HepG2 (cell line): ENCODE results near the gene TSNAXIP1. TPM values are rescaled to one million over a fixed set of nuclear protein-coding genes. Genes with fewer than 3 reads are reported as not detected.

Experiments used
- AHR ChIP-seq: IDR thresholded peaks from 2 replicates; pipeline ENCODE4 v1.6.1; 2018; ENCODE audit warnings: missing genetic modification reagents, missing compliant biosample characterization
- EHMT2 ChIP-seq: fragments of 200-600 bp; sonication (generic); IDR thresholded peaks from 2 replicates; pipeline ENCODE4 v1.7.0; 2017; ENCODE audit warnings: antibody characterized with exemption, low read depth, low read length, borderline replicate concordance
- FOXA1 ChIP-seq, 2 experiments: fragments of 450-650 bp in 1 of 2; sonication (generic) in 1 of 2; formaldehyde crosslinking in 1 of 2; IDR thresholded peaks; 2 replicates each; pipeline versions ENCODE4 v1.4.0 to v1.6.1; 2016 to 2020; ENCODE audit warnings: missing genetic modification reagents in 1 of 2
- HOXA5 ChIP-seq: sonication (generic); formaldehyde crosslinking; IDR thresholded peaks from 2 replicates; pipeline ENCODE4 v1.4.0; 2020; ENCODE audit warnings: missing genetic modification reagents
- NFIC ChIP-seq: IDR thresholded peaks from 2 replicates; pipeline ENCODE4 v1.6.1; 2012; ENCODE audit warnings: mild to moderate bottlenecking, low read length, inconsistent platforms
- POLR2A ChIP-seq, 2 experiments: IDR thresholded peaks; 2 replicates each; pipeline ENCODE4 v1.6.1; 2011; ENCODE audit warnings: low read depth in 2 of 2, low read length in 2 of 2, mild to moderate bottlenecking in 1 of 2, moderate library complexity in 1 of 2; ENCODE audit not compliant: insufficient read depth in 1 of 2
- PPARG ChIP-seq: conservative IDR thresholded peaks from 2 replicates; pipeline ENCODE4 v1.6.1; 2016; ENCODE audit warnings: missing biosample characterization, missing genetic modification reagents
- SNAI1 ChIP-seq: sonication (generic); formaldehyde crosslinking; IDR thresholded peaks from 2 replicates; pipeline ENCODE4 v1.5.0; 2020; ENCODE audit warnings: mild to moderate bottlenecking, missing genetic modification reagents, borderline replicate concordance
- TEAD2 ChIP-seq: sonication (generic); formaldehyde crosslinking; IDR thresholded peaks from 2 replicates; pipeline ENCODE4 v1.9.0; 2021; ENCODE audit warnings: missing genetic modification reagents
- YEATS2 ChIP-seq: sonication (generic); formaldehyde crosslinking; IDR thresholded peaks from 2 replicates; pipeline ENCODE4 v1.4.0; 2020; ENCODE audit warnings: missing genetic modification reagents, borderline replicate concordance
- ZC3H4 ChIP-seq: sonication (generic); formaldehyde crosslinking; IDR thresholded peaks from 2 replicates; pipeline ENCODE4 v1.4.0; 2020; ENCODE audit warnings: missing genetic modification reagents, borderline replicate concordance
- ZKSCAN5 ChIP-seq: sonication (generic); formaldehyde crosslinking; IDR thresholded peaks from 2 replicates; pipeline ENCODE4 v1.5.1; 2020; ENCODE audit warnings: mild to moderate bottlenecking, missing genetic modification reagents
- ZNF598 ChIP-seq: sonication (generic); formaldehyde crosslinking; IDR thresholded peaks from 2 replicates; pipeline ENCODE4 v1.5.1; 2020; ENCODE audit warnings: mild to moderate bottlenecking, missing genetic modification reagents, borderline replicate concordance
- ZNF652 ChIP-seq: IDR thresholded peaks from 2 replicates; pipeline ENCODE4 v1.6.1; 2016; ENCODE audit warnings: low read depth, borderline replicate concordance
- ZNF749 ChIP-seq: sonication (generic); formaldehyde crosslinking; IDR thresholded peaks from 2 replicates; pipeline ENCODE4 v1.8.0; 2022; ENCODE audit warnings: mild to moderate bottlenecking, missing genetic modification reagents, moderate library complexity, borderline replicate concordance
- ZZZ3 ChIP-seq: sonication (generic); formaldehyde crosslinking; IDR thresholded peaks from 2 replicates; pipeline ENCODE4 v1.4.0; 2020; ENCODE audit warnings: missing genetic modification reagents, mild to moderate bottlenecking, borderline replicate concordance
- polyA plus RNA-seq, 8 experiments: library from polyadenylated mRNA; depleted of rRNA in 3 of 8; stranded (reverse) in 7 of 8; unstranded in 1 of 8; fragments of >200 nt; fragmentation: Illumina TruSeq in 4 of 8; extraction: Trizol in 4 of 8; gene quantifications; 2 replicates each; pipeline versions ENCODE4 v1.2.1 to v1.2.3, GENCODE V29; 2011 to 2016; ENCODE audit warnings: low read depth in 4 of 8, missing spikeins in 1 of 8, mixed read lengths in 1 of 8; ENCODE audit not compliant: insufficient read depth in 1 of 8
- total RNA-seq, 5 experiments: library from RNA; depleted of rRNA; stranded (reverse); fragments of >200 nt; fragmentation: Illumina TruSeq; extraction: Trizol; gene quantifications; 2 replicates each; pipeline ENCODE4 v1.2.3, GENCODE V29; 2016; ENCODE audit warnings: low read depth in 1 of 5
- TF ChIP-seq, protein P1 (sequence below), 2 experiments: sonication (generic) in 1 of 2; formaldehyde crosslinking in 1 of 2; IDR thresholded peaks; 2 replicates each; pipeline versions ENCODE4 v1.4.0 to v1.6.1; 2016 to 2020; ENCODE audit warnings: borderline replicate concordance in 1 of 2, low read depth in 1 of 2, mild to moderate bottlenecking in 1 of 2, missing genetic modification reagents in 1 of 2
- TF ChIP-seq, protein P2 (sequence below), 2 experiments: IDR thresholded peaks; 2 replicates each; pipeline ENCODE4 v1.6.1; 2011 to 2012; ENCODE audit warnings: low read length in 2 of 2, borderline replicate concordance in 1 of 2, low read depth in 1 of 2, mild to moderate bottlenecking in 1 of 2, moderate library complexity in 1 of 2
- TF ChIP-seq, protein P3 (sequence below): sonication (generic); formaldehyde crosslinking; IDR thresholded peaks from 2 replicates; pipeline ENCODE4 v1.4.0; 2020; ENCODE audit warnings: mild to moderate bottlenecking, missing genetic modification reagents

Gene TSNAXIP1
- total and polyA plus RNA-seq, 2 of the 13 experiments (the other 11 are each of a cell fraction or from before 2014, with no cell fraction given) = 0.37 to 0.86 TPM

DNA sequence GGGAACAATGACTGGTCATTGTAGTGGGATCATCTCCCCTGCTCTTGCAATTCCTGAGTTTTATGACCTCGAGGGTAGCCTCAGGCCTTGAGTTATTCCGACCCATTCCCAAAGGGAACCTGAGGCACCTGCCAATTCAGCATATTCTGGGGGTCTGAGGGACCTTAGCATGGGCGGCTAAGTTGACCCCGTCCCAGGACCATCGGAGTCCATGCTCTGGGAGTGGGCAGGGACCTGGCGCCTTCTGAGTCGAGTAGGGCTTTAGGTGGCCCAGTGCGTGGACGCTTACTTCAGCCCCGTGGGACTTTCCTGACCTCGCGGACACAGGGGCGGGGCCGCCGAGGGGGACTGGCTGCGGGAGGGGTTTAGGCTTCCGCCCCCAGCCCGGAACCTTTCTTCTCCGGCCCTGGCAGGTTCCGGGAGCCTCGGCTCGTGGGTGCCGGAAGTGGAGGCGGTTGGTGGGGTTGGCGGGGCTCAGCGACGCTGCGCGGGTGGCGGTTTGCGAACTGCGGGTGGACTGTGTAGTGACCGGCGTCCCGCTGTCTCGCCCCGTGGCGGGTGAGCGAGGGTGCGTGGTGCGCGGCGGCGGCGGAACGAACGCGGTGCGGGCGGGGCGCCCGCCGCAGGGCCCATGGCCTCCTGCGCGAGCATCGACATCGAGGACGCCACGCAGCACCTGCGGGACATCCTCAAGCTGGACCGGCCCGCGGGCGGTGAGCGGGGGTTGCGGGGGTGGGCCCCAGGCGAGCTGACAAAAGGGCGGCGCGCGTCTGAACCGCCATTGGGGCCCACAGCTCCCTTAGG, 66.1 kb downstream of the TSNAXIP1 start, which contains the start of gene EDC4 (continued):
- TF ChIP-seq, protein P1, sequence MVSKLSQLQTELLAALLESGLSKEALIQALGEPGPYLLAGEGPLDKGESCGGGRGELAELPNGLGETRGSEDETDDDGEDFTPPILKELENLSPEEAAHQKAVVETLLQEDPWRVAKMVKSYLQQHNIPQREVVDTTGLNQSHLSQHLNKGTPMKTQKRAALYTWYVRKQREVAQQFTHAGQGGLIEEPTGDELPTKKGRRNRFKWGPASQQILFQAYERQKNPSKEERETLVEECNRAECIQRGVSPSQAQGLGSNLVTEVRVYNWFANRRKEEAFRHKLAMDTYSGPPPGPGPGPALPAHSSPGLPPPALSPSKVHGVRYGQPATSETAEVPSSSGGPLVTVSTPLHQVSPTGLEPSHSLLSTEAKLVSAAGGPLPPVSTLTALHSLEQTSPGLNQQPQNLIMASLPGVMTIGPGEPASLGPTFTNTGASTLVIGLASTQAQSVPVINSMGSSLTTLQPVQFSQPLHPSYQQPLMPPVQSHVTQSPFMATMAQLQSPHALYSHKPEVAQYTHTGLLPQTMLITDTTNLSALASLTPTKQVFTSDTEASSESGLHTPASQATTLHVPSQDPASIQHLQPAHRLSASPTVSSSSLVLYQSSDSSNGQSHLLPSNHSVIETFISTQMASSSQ (IDR thresholded peaks at IDR 0.05; ENCODE audit: low read depth) = no peak
- TF ChIP-seq, protein P1 (CRISPR knock-in tag; IDR thresholded peaks at IDR 0.05; ENCODE audit: borderline replicate concordance) = peak; percentile 87
- peak; percentile 78 for TF ChIP-seq HOXA5
- TF ChIP-seq, protein P2, sequence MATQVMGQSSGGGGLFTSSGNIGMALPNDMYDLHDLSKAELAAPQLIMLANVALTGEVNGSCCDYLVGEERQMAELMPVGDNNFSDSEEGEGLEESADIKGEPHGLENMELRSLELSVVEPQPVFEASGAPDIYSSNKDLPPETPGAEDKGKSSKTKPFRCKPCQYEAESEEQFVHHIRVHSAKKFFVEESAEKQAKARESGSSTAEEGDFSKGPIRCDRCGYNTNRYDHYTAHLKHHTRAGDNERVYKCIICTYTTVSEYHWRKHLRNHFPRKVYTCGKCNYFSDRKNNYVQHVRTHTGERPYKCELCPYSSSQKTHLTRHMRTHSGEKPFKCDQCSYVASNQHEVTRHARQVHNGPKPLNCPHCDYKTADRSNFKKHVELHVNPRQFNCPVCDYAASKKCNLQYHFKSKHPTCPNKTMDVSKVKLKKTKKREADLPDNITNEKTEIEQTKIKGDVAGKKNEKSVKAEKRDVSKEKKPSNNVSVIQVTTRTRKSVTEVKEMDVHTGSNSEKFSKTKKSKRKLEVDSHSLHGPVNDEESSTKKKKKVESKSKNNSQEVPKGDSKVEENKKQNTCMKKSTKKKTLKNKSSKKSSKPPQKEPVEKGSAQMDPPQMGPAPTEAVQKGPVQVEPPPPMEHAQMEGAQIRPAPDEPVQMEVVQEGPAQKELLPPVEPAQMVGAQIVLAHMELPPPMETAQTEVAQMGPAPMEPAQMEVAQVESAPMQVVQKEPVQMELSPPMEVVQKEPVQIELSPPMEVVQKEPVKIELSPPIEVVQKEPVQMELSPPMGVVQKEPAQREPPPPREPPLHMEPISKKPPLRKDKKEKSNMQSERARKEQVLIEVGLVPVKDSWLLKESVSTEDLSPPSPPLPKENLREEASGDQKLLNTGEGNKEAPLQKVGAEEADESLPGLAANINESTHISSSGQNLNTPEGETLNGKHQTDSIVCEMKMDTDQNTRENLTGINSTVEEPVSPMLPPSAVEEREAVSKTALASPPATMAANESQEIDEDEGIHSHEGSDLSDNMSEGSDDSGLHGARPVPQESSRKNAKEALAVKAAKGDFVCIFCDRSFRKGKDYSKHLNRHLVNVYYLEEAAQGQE (IDR thresholded peaks at IDR 0.05; ENCODE audit: borderline replicate concordance in 1 of 2, low read depth in 1 of 2, low read length in 2 of 2) = peak in 1 of 2 experiments; percentile 39; a peak in 1 of 4 replicates
- TF ChIP-seq ZKSCAN5 (CRISPR knock-in tag) = 0 out of 2 replicates have a peak, but pooled peaks have one; percentile 44
- no peak for TF ChIP-seq ZC3H4 (CRISPR knock-in tag)
- TF ChIP-seq AHR (CRISPR knock-in tag) = 0 out of 2 replicates have a peak, but pooled peaks have one; percentile 38
- TF ChIP-seq ZNF652 (CRISPR knock-in tag) = 0 out of 2 replicates have a peak, but pooled peaks have one; percentile 26
- TF ChIP-seq ZZZ3 (CRISPR knock-in tag) = no peak
- peak; percentile 73; the same call in 1 of the 2 replicates for TF ChIP-seq PPARG (CRISPR knock-in tag)
- no peak for TF ChIP-seq FOXA1 (IDR thresholded peaks at IDR 0.05)
- TF ChIP-seq FOXA1 (CRISPR knock-in tag; IDR thresholded peaks at IDR 0.05) = peak; percentile 47; the same call in 1 of the 2 replicates
- TF ChIP-seq YEATS2 (CRISPR knock-in tag) = peak; percentile 95
- peak; percentile 68; the same call in 1 of the 2 replicates for TF ChIP-seq ZNF598 (CRISPR knock-in tag)
- no peak; the same call in 1 of the 2 replicates for TF ChIP-seq SNAI1 (CRISPR knock-in tag)
- TF ChIP-seq, protein P3, sequence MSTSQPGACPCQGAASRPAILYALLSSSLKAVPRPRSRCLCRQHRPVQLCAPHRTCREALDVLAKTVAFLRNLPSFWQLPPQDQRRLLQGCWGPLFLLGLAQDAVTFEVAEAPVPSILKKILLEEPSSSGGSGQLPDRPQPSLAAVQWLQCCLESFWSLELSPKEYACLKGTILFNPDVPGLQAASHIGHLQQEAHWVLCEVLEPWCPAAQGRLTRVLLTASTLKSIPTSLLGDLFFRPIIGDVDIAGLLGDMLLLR = no peak; the same call in 1 of the 2 replicates
- no peak for TF ChIP-seq TEAD2 (CRISPR knock-in tag)
- TF ChIP-seq EHMT2 = no peak
- TF ChIP-seq NFIC = peak; percentile 36; the same call in 1 of the 2 replicates
- peak; percentile 68 to 87 for TF ChIP-seq POLR2A (IDR thresholded peaks at IDR 0.05; ENCODE audit: insufficient read depth in 1 of 2, low read depth in 2 of 2, low read length in 2 of 2)
- TF ChIP-seq ZNF749 (CRISPR knock-in tag) = peak; percentile 84; the same call in 1 of the 2 replicates
